Stimulated activated CD8-positive, alpha-beta memory T cell treated with anti-CD3 and anti-CD28 coated beads, Interleukin-12 subunit alpha, Interleukin-12 subunit beta, amount 100 ng/mL, for 4 hours (primary cell): ENCODE measurements around the gene PRLR.

ENCODE experiments used
- DNase-seq: peaks from one replicate; pipeline ENCODE4 v3.0.0-alpha.2; 2020; ENCODE audit warnings: low read depth

Gene PRLR

DNA sequence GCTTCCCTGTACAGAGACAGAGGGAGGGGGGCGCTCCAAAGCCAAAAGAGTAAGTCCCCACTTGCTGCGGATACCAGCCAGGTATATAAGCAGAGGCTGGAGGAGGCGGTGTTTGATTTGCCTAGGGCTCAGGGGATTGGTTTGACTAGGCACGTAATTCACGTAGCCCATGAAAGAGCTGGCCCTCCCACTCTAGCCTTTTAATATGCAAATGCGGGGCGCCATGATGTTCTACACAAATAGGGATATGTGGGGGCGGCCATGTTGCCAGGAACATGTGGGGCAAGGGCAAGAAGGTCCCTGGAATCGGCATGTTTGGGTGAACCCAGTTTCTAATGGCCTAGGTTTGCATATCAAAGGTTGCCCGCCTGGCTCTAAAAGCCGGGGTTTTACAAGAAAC lies 3.3 kb upstream of the PRLR start:
- DNase-seq = no peak

DNA sequence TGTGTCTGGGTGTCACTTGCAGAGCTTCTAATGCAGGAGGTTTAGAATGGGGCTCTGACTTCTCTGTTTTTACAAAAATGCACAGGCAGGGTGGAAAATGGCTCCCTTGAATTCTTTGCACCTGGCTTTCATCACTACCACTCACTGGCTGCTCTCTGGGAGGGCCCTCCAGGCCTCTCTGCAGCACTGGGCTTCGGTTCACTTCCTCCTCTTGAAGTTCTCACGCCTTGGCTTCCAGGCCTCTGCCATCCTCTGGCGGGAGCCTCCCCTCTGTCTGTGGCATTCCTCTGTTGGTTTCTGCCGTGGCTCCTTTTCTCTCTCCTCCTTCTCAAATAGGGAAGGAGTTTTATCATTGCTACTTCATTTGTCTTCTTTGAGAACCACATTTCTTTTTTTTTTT lies 2.8 kb upstream of the PRLR start:
- DNase-seq = no peak

DNA sequence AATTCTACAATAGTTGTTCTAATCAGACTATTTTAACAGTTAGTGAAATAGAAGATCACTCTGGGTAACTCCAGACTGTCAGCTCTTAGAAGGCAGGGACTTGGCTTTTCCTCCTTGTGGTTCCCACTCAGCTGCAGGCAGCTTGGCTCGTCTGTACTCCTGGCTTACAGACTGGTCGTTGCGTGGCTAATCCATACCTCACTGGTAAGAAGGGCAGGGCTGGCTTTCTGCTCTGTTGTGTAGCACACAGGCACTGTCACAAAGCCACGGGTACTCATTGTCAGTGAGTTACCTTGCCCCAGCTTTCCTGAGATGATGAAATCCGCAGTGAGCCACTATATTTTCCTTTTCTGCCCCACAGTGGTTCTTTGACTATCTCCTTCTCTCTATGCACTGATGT lies 1.8 kb upstream of the PRLR start:
- no peak for DNase-seq

DNA sequence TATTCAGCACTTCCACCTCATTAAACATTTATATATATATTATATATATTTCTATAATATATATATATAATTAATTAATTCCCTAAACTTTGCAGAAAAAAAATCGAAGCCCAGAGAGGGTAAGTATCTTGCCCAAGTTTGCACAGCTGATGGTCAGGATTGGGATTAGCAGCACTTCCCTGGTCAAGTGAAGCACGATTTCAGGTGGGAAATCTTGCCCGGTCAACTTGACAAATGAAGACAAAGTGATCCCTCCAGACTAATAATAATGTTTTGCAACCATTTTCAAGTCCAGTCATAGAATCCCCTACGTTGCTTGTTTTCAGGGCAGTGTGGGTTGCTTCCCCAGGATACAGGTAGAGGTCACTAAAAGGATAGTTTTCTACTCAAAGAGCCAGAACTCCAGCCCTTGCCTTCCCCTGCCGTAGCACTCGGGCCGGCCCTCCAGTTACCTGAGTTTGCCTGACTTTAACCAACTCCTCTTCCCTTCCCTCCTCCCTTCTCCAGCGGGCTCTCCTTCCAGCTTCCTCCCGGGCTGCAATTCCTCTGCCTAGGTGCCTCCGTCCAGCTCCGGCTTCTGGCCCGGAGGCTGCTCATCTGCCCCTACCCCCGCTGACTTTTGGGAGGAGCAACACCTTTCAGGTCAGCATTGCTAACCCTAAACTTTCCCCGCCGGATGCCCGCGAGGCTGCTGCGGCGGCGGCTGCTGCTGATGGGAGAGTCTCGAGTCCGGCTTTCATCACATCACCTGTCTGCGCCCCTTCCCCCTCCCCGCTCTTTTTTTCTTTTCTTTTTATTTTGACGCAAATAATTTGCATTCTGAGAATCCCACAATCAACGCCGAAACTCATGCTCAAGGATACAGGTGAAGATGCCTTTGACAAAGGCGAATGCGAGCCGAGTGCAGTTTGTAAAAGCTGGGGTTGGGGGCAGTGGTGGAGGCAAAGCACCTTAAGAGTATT lies 930 bp downstream of the PRLR start:
- no peak for DNase-seq

DNA sequence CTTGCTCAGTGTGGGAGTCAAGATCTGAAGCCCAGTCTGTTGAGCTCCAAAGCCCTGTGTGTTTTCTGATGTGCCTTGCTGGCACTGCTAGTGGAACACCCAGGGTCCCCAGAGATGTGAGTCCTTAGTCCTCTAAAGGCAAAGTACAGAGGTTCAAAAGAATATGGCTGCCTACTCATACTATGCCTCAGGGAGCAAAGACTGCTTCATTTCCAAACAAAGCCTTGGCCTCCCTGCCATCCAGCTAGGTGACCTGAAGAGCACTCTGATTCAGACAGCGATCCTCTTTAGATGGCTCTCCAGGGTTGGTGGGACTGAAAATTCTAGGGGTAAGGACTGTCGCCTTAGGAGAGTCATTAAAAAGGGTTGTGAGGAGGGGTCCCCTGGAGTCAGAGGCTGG lies 2.0 kb downstream of the PRLR start:
- DNase-seq = no peak

DNA sequence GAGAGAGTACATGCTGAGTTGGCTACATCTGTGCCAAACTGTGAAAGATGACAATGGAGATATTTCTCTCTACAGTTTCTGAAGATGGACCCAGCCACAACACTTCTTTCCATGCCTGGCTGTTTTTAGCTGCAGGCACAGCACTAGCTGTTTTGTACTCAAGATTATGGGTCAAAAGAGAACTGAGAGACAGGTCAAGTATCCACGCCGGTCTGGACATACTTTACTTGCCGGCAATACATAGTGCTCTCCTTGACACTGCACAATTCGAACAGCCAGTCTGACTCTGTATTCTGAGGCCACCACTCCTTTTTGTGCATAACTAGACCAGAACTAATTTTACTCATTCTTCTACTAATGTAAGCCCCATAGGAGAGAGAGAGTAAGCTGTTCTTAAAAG lies 2.6 kb downstream of the PRLR start:
- DNase-seq = no peak

DNA sequence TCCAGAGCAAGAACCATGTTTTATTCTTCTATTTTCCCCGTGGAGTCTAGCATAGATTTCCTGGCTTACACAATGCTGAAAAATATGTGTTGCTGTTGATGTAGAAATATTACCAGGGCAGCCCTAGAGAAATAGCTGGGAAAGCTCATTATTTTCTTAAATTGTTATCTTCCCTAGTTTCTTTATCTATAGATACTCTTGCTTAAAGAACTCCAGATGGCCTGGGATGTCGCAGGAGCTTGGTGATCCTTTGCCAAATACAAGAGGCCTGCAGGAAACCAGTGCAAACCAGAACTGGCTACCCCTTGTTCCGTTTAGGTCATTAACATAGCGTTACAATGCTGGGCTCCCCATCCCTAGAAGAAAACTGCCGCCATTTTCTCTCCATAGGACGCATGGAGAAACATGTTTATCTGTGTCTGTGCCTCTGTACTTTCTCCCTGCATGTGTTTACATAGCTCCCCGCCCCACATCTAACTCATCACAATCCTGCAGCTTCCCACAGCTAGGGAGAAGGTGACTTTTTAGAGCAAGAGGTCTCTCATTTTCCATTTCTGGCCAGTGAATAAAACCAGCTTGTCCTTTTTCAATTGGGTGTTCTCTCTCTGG lies 6.4 kb downstream of the PRLR start:
- no peak for DNase-seq

DNA sequence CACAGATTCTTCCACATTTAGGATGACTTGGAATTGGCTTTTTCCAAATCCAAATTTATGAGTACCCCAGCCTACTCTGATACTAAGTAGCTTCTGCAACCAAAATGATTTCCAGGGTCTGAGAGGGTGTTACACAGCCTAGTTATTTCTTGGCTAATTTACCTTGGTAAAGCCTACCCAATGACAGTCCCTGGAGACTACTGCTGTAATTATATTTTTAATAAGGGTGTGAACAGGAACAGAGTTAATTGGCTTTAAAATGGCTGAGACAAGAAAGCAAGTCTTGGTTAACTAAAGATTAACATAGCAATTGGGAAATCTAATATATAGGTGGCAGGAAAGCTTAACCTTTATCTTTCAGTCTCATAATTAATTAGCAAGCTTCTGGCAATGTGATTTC lies 9.3 kb downstream of the PRLR start:
- DNase-seq = no peak

DNA sequence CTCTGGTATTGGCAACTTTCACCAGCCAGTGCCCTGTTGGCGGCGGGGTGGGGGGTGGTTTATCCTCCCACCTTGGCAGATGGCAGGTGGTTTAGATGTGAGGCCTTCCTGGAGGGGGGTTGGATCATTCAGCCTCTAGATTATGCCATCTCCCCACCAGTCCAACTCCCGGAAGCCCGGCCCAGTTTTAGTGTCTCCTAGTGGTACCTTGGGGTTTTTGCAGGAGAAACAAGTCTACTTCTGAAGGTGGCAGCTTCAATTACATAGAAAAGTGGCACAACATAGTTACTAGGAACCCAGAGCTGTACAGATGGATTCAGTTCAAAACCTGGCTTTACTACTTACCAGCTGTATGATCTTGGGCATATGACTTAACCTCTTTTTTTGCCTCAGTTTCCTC lies 11.3 kb downstream of the PRLR start:
- DNase-seq = no peak

DNA sequence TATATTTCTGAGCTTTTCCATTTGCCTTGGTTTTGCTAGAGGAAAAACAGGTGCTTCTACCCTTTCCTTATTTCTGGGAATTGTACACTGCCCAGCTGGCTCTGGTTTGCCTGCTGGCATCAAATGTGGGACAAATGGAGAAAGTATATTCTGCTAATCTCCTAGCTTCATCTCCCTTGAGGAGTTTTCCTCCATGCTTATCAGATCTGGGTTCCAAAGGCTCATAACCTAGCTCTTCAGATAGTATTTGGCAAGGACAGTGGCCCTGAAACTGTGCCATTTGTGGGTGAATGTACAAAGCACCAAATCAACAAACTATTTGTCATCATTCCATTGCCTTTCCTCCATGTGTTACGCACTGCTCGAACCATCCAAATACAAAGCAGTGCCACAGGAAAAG lies 16.2 kb downstream of the PRLR start:
- DNase-seq = no peak

DNA sequence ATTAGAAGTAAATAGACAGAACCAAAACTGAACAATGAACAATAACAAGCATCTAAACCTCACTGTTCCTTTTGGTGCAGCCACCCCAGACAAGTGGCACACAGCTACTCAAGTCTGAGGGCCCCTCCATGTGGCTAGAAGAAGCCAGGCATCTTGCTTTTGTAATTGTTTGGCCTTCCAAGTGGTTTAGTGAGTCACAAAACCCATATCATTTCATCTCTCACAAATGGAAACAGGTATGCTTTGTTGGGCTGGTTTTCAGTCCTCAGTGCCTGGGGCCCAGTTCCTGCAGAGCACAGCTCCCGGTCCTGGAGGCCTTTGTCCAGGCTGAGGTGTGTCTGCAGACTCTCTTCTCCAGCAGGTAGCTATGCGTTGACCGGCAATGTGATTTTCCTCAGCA lies 16.7 kb downstream of the PRLR start:
- no peak for DNase-seq

DNA sequence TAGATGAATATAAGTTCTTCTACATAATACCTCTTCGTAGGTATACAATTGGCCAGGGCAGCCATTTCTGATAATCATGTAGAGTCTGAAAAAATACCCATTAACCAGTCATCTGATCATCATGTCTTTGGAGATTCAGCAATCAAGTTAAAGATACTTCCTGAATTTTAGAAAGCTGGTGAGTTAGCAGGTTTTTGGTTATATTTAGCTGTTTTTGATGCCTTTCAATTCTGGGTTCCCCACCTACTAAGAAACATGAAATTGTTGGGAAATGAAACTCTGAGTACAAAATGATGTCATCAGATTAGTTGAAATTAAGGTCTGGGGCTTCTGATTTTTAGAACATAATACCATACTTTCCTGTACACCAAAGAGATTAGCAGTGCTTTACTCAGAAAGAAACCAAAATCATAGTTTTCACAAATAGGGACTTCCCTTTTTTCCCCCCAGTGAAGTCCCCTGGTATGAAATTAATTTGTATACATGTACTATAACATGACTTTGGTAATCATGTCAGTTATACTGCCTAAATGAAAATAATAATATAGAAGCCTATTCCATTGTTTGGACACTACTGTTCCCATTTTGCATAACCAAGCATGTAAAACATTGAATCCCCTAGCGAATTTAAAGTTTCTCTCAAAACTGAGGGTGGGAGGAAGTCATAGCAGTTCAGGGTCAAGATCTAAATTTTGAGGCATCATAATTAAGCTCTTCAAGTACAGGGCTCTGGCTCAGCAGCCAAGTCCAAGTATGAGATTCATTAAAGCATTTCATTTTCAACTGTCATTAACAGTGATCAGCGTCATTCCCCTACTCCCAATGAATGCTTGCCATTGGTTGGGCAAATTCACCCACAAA lies 17.9 kb downstream of the PRLR start:
- no peak for DNase-seq

DNA sequence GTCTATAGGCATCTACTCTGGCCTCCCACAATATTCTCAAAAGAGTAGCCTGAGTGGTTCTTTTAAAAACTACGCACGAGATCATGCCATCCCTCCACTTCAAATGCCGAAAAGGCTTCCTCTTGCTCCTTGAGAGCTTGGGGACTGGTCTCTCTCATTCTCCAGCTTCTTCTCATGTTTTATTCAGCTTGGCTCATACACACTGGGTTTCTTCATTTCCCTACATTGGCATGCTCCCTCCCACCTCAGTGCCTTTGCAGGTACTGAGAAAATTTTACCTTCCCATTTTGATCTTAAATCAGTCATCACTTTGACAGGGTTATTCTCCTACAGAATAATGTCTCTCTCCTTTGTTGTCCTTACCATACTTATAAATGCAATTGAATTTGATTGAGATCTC lies 20.4 kb downstream of the PRLR start:
- no peak for DNase-seq

DNA sequence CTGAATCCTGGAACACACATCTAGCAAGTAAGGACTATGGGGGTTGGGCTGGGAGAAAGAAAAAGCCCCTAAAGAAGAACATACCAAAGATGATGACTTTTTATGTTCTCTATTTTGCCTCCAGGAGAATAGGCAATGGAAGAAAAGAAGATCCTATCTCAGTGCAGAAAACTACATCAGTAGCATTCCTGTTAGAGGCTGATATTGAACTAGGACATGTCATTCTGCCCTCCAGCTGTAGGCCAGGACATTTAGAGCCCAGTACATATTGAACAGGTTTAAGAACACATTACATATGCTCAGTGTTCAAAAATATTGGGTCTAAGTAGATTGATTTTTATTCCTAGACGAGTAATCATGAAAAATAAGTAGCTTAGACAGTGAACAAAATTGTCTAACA lies 24.7 kb downstream of the PRLR start:
- no peak for DNase-seq

DNA sequence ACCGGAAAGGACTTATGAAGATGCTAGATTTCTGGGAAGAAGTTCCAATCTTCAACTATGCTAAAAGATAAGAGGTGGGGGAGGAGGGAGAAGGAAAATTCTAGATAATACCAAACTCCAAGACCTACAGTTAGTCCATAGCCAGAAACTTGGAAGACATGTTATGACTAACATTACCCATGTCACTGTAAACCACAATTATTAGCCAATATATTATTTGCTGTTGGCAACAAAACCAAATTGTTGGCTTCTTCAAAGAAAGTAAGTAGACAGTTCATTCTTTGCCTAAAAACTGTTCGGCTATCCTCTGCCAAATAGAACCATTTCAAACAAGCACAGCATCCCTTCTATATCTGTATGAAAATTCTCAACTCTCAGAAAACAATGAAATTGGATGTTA lies 25.1 kb downstream of the PRLR start:
- no peak for DNase-seq

DNA sequence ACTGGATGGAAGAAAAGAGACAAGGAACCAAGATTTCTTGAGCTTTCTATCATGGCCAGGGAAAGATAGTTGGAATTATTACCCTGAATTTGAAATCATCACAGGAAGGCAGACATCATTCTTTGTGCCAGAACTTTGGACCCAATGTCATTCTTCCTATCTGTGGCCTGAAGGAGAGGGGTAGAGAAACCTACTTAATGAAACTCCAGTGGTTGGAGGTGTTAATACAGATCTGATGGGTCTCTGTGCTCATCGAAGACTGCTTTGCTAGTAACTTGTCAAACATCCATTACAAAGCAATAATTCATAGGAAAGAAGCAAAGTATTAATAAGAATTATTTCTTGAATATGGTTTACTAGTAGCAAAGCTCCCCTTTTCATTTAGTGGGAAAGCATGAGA lies 26.9 kb downstream of the PRLR start:
- no peak for DNase-seq

DNA sequence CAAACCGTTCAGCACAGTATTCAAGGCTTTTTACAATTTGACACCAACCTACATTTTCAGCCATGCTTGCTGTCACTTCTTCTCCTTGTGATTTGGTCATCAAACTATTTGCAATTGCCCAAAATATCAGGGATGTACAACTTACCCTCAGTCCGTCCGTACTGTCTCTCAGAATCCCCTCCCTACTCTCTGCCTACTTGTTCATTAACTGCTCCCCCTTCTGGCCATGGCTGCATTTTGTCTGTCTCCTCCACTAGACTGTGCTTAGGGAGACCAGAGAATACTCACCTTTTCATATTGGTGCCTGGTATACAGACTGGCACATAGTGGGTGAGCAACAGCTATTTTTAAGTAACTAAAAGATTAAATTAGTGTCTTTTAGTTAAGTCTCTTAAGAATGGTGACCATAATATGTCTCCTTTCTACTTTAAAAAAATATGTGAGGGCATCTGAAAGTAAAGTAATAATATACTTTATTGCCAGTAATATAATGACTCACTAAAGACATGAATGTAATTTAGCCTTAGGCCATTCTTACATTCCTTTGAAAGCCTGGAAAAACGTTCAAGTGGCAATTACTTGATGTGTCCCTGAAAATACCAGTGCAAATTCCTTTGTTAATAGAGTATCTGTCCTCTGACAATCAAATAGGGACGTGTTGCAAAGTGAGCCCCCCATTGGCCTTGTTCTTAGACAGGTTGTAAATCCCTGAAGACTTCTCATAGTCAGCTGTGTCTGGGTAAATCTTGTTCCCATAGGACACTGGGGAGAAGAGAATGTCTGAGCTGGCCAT lies 27.8 kb downstream of the PRLR start:
- no peak for DNase-seq

DNA sequence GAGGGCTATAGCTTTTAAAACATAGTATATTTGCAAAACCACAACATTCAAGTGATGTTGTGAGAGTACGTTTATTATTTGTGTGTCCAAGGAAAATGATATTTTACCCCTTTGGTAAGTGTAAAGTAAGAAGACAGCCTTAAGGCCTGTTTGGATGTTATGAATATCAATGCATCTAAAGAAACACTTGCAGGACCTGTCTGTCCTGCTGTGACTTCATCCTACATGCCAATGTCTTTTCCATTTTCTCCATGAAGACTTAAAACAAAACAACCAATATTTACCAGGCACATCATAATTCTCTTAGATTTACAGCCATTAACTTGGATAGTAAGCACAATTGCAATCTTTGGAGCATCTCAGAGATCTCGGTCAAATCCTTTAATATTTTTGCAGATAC lies 29.0 kb downstream of the PRLR start:
- DNase-seq = no peak

DNA sequence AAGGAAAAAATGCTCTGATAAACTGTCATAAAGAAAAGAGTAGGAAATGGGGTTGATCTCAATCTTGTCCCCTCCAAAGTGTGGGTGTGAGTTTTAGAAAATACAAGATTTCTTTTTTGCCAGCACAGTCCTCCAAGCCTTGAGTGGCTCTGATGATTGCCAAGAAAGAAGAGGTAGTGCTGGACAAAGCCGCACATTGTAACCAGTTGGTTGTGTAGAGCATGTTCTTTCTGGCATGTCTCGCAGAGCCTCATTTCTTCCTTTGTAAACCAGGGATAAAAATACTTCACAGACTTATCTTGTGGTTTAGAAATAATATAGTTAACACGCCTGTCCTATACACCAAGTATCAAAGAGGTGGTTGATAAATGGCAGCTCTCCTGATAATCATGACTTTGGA lies 30.4 kb downstream of the PRLR start:
- DNase-seq = no peak

DNA sequence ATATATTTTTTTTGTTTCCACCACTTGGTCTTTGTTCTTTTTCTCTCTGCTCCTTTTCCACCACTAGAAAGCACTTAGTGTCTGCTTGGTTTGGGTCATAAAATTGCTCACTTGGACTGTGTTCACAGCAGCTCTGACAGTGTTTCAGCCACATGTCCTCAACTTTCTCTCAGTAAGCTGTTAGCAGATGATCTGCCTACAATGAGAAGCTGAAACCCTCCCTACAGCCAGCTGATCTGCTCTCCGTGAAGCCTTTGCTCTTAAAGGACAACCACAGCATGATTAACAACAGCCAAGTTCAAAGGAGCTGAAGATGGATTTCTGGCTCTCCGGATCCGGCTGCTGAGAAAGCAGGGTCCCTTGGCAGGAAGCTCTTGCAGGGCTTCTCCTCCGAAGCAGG lies 31.6 kb downstream of the PRLR start:
- DNase-seq = no peak

DNA sequence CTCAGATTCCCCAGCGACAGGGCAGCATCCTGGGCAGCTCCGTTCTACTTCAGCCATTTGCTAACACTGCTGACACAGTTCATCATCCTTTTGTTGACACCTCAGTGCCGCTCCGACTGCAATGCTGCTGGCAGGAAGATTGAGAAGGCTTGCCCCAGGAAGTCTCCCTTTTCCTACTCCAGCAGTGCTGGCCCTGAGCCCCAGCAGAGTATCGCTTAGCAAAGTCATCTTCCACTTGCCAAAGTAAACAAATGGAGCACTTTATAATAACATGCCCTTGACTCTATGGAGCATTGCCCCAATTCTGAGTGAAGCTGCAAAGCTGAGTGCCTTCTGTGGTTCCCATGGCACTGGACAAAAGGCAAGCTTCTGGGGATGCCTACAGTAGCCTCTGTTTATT lies 32.2 kb downstream of the PRLR start:
- no peak for DNase-seq

DNA sequence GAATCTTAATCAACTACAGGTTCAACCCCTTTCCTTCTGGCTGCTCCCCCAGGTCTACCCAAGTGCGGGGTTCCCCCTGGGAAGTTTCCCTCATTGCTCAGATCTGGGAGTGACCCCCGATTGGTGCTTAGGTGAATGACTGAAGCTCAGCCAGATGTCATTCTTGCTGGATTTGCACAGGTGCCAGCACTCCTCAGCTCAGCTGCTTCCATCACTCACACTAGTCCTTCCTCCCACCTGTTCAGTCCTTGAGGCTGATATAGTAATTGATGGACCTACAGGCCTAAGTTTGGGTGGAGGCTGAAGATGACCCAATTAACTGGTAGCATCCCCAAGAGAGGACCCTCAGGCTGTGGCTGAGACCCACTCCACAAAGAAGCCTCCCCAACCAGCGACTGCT lies 32.9 kb downstream of the PRLR start:
- DNase-seq = no peak
